Neural progenitor cell (in vitro differentiated cells): ENCODE data around the gene ADGRG7. TPM values are rescaled to one million over a fixed set of nuclear protein-coding genes. Genes with fewer than 3 reads are reported as not detected.

Source experiments
- DNase-seq: peaks from one replicate; pipeline ENCODE4 v3.0.0-alpha.2; 2016; ENCODE audit warnings: low spot score
- H2AFZ ChIP-seq: fragments of 200-600 bp; sonication (generic); replicated peaks from 2 replicates; pipeline ENCODE4 v1.6.1; 2016; ENCODE audit warnings: antibody characterized with exemption
- H3F3A ChIP-seq: fragments of 200-600 bp; sonication (generic); 2 replicates; pipeline ENCODE4 v1.6.1; 2016; ENCODE audit warnings: antibody characterized with exemption, low read depth
- H3K27ac ChIP-seq: fragments of 200-600 bp; sonication (generic); 2 replicates; pipeline ENCODE4 v1.5.1; 2016; ENCODE audit warnings: mild to moderate bottlenecking
- H3K27me3 ChIP-seq: fragments of 200-600 bp; sonication (generic); 2 replicates; pipeline ENCODE4 v1.6.1; 2016; ENCODE audit warnings: mild to moderate bottlenecking, moderate library complexity
- H3K36me3 ChIP-seq: fragments of 200-600 bp; sonication (generic); 2 replicates; pipeline ENCODE4 v1.5.1; 2016
- H3K4me1 ChIP-seq: fragments of 200-600 bp; sonication (generic); 2 replicates; pipeline ENCODE4 v1.6.1; 2016; ENCODE audit warnings: mixed run types
- H3K4me2 ChIP-seq: fragments of 200-600 bp; sonication (generic); 2 replicates; pipeline ENCODE4 v1.6.1; 2016
- H3K4me3 ChIP-seq: fragments of 200-600 bp; sonication (generic); 2 replicates; pipeline ENCODE4 v1.5.1; 2016
- H3K79me2 ChIP-seq: fragments of 200-600 bp; sonication (generic); 2 replicates; pipeline ENCODE4 v1.6.1; 2016; ENCODE audit warnings: low read depth
- H3K9ac ChIP-seq: fragments of 200-600 bp; sonication (generic); 2 replicates; pipeline ENCODE4 v1.6.1; 2016
- H3K9me3 ChIP-seq: fragments of 200-600 bp; sonication (generic); 2 replicates; pipeline ENCODE4 v1.5.1; 2016; ENCODE audit warnings: low read depth
- H4K20me1 ChIP-seq: fragments of 200-600 bp; sonication (generic); 2 replicates; pipeline ENCODE4 v1.6.1; 2016; ENCODE audit warnings: low read depth
- H3K27ac Mint-ChIP-seq: 3 replicates; pipeline ENCODE4 v1.8.0; 2021; ENCODE audit warnings: mixed read lengths
- H3K27me3 Mint-ChIP-seq: 2 replicates; pipeline ENCODE4 v1.8.0; 2022; ENCODE audit warnings: low read depth, mild to moderate bottlenecking, inconsistent platforms, moderate library complexity, mixed read lengths; ENCODE audit not compliant: insufficient read depth
- H3K36me3 Mint-ChIP-seq: 3 replicates; pipeline ENCODE4 v1.8.0; 2021; ENCODE audit warnings: mixed read lengths
- H3K4me1 Mint-ChIP-seq: 3 replicates; pipeline ENCODE4 v1.8.0; 2021; ENCODE audit warnings: mixed read lengths
- H3K4me3 Mint-ChIP-seq: 3 replicates; pipeline ENCODE4 v1.8.0; 2021; ENCODE audit warnings: mild to moderate bottlenecking, moderate library complexity, mixed read lengths
- H3K9me3 Mint-ChIP-seq: 3 replicates; pipeline ENCODE4 v1.8.0; 2020; ENCODE audit warnings: mixed read lengths
- EZH2 ChIP-seq: fragments of 200-600 bp; sonication (generic); IDR thresholded peaks from 2 replicates; pipeline ENCODE4 v1.6.1; 2017; ENCODE audit warnings: antibody characterized with exemption, mild to moderate bottlenecking, moderate library complexity
- EZH2phosphoT487 ChIP-seq: fragments of 200-600 bp; sonication (generic); IDR thresholded peaks from 2 replicates; pipeline ENCODE4 v1.6.1; 2017; ENCODE audit warnings: antibody characterized with exemption
- total RNA-seq: library from RNA; depleted of rRNA; stranded (reverse); fragments of >200 nt; gene quantifications from 2 replicates; pipeline ENCODE4 v1.2.3, GENCODE V29; 2015; ENCODE audit warnings: low replicate concordance
- TF ChIP-seq, protein P1 (sequence below): fragments of 200-600 bp; sonication (generic); IDR thresholded peaks from 2 replicates; pipeline ENCODE4 v1.5.1; 2017; ENCODE audit warnings: antibody characterized with exemption, mild to moderate bottlenecking

The ADGRG7 gene
- total RNA-seq, 1 donor from 2014 or later = not detected

DNA sequence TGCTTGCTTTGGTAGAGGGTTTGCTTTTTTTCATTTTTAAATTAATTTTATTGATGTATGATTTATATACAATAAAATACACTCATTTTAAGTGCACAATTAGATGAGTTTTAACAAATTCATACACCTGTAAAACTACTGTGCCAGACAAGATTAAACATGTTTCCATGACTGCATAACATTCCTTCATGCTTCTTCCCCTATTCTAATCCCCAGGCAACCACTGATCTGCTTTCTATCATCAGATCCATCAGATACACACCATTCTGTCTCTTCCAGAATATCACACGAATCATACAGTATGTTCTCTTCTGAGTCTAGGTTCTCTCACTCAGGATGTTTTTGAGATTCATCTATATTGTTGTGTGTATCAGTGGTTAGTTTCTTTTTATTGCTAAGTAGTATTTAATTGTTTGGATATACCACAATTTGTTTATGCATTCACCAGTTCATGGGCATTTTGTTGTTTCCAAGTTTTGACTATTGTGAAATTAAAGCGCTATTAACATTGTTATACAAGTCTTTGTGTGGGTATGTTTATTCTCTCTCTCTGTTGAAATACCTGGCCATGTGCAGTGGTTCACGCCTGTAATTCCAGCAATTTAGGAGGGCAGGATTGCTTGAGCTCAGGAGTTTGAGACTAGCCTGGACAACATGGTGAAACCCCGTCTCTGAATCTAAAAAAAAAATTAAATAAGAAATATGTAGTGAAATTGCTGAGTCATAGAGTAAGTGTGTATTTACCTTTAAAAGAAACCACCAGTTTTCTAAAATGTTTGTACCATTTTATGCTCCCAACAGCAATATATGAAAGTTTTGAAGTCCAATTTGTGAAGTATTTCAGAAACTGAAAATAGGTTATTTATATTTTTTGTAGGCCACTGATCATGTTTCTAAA is 92.9 kb downstream of the ADGRG7 start:
- Histone ChIP-seq H3F3A (no peaks in the 10 kb centered on the region), H3K9ac (no peak overlapping the region), H2AFZ (no peak overlapping the region), H3K4me3 (no peak overlapping the region), H3K9me3 (no peaks in the 10 kb centered on the region), H3K79me2 (no peaks in the 10 kb centered on the region), H3K27ac (no peak overlapping the region), H3K36me3 (no peaks in the 10 kb centered on the region), H3K27me3 (peaks cover 33% of the 10 kb centered on the region), H3K4me1 (no peaks in the 10 kb centered on the region), H3K4me2 (no peak overlapping the region), H4K20me1 (no peaks in the 10 kb centered on the region)
- no peaks in the 10 kb centered on the region for H3K27me3 Mint-ChIP-seq
- H3K4me1 Mint-ChIP-seq = no peaks in the 10 kb centered on the region
- TF ChIP-seq EZH2phosphoT487 = no peak
- TF ChIP-seq, protein P1, sequence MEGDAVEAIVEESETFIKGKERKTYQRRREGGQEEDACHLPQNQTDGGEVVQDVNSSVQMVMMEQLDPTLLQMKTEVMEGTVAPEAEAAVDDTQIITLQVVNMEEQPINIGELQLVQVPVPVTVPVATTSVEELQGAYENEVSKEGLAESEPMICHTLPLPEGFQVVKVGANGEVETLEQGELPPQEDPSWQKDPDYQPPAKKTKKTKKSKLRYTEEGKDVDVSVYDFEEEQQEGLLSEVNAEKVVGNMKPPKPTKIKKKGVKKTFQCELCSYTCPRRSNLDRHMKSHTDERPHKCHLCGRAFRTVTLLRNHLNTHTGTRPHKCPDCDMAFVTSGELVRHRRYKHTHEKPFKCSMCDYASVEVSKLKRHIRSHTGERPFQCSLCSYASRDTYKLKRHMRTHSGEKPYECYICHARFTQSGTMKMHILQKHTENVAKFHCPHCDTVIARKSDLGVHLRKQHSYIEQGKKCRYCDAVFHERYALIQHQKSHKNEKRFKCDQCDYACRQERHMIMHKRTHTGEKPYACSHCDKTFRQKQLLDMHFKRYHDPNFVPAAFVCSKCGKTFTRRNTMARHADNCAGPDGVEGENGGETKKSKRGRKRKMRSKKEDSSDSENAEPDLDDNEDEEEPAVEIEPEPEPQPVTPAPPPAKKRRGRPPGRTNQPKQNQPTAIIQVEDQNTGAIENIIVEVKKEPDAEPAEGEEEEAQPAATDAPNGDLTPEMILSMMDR = no peak
- TF ChIP-seq EZH2 = no peak
- no peak overlapping the region for H3K4me3 Mint-ChIP-seq
- DNase-seq = no peak
- no peaks in the 10 kb centered on the region for H3K9me3 Mint-ChIP-seq
- H3K27ac Mint-ChIP-seq = no peak overlapping the region
- no peaks in the 10 kb centered on the region for H3K36me3 Mint-ChIP-seq

DNA sequence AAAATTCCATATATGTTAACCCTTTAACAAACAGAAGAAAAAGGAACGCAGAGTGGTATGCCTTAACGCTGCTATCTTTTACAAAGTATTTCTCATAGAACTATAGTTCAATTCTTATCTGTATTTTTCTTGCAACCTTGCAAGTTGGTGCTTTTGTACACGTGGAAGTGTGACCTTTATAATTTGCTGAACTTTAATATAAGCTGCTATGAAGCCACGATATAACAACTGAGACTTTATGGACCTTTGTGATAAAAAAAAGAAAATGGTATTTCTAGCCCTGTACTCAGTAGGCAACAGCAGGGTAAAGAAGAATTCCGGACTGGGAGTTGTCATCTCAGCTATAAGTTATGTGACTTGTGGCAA is 93.6 kb downstream of the ADGRG7 start:
- no peak overlapping the region for H3K27ac Mint-ChIP-seq

DNA sequence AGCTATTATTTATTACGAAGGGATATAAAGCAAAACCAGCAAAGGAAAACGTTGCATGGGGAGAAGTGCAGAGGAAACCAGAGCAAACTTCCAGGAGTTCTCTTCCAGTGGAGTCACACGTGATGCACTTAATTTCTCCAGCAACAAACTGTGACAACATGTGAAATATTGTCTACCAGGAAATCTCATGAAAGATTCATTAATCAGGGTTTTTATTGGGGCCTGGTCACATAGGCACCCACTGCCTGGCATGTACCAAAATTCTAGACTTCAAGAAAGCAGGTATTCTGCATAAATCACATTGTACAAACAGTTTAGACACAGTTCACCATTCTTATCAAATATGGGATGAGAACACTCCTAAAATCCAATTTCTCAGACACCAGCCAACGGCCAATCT is 94.5 kb downstream of the ADGRG7 start:
- no peaks in the 10 kb centered on the region for H3K27me3 Mint-ChIP-seq
- H3K4me3 Mint-ChIP-seq = no peak overlapping the region
- H3K4me1 Mint-ChIP-seq = peaks cover 3% of the 10 kb centered on the region
- no peaks in the 10 kb centered on the region for H3K36me3 ChIP-seq
- no peak overlapping the region for H3K4me3 ChIP-seq
- peaks cover 4% of the 10 kb centered on the region for H3K9me3 Mint-ChIP-seq
- H2AFZ ChIP-seq = no peak overlapping the region
- H3K4me1 ChIP-seq = no peaks in the 10 kb centered on the region
- H3F3A ChIP-seq = peaks cover 1% of the 10 kb centered on the region
- no peaks in the 10 kb centered on the region for H3K36me3 Mint-ChIP-seq
- H4K20me1 ChIP-seq = no peaks in the 10 kb centered on the region
- peaks cover 42% of the 10 kb centered on the region for H3K27me3 ChIP-seq
- DNase-seq = no peak
- H3K9me3 ChIP-seq = no peaks in the 10 kb centered on the region
- H3K27ac ChIP-seq = no peak overlapping the region
- no peak overlapping the region for H3K27ac Mint-ChIP-seq
- no peaks in the 10 kb centered on the region for H3K79me2 ChIP-seq
- no peak overlapping the region for H3K9ac ChIP-seq
- no peak overlapping the region for H3K4me2 ChIP-seq
- TF ChIP-seq EZH2phosphoT487 (no peak), EZH2 (no peak)
- TF ChIP-seq, protein P1 = no peak

More for the DNA sequence above, 93.6 kb downstream of the ADGRG7 start:
- H3K9me3 Mint-ChIP-seq = no peaks in the 10 kb centered on the region
- Histone ChIP-seq H3K4me2 (no peak overlapping the region), H3K4me1 (no peaks in the 10 kb centered on the region), H3K27ac (no peak overlapping the region), H3K27me3 (peaks cover 40% of the 10 kb centered on the region), H3K79me2 (no peaks in the 10 kb centered on the region), H4K20me1 (no peaks in the 10 kb centered on the region), H3K9me3 (no peaks in the 10 kb centered on the region), H3F3A (no peaks in the 10 kb centered on the region), H3K9ac (no peak overlapping the region), H3K4me3 (no peak overlapping the region), H3K36me3 (no peaks in the 10 kb centered on the region), H2AFZ (no peak overlapping the region)
- no peaks in the 10 kb centered on the region for H3K36me3 Mint-ChIP-seq
- no peaks in the 10 kb centered on the region for H3K27me3 Mint-ChIP-seq
- H3K4me3 Mint-ChIP-seq = no peak overlapping the region
- TF ChIP-seq EZH2phosphoT487 = no peak
- no peak for TF ChIP-seq EZH2
- TF ChIP-seq, protein P1 = no peak
- DNase-seq = no peak
- H3K4me1 Mint-ChIP-seq = no peaks in the 10 kb centered on the region
